IPS DF 4.7 (cell line): ENCODE measurements around the gene PTGIS.
"Not testable (repeated sequence)": the region's sequence is repeated elsewhere in the genome, so short reads cannot be mapped to it uniquely, and the experiment has no call there.

Experiments
- DNase-seq: peaks from one replicate; pipeline ENCODE4 v3.0.0-alpha.2; 2013; ENCODE audit warnings: low spot score; ENCODE audit errors: extremely low read depth

The PTGIS gene

DNA sequence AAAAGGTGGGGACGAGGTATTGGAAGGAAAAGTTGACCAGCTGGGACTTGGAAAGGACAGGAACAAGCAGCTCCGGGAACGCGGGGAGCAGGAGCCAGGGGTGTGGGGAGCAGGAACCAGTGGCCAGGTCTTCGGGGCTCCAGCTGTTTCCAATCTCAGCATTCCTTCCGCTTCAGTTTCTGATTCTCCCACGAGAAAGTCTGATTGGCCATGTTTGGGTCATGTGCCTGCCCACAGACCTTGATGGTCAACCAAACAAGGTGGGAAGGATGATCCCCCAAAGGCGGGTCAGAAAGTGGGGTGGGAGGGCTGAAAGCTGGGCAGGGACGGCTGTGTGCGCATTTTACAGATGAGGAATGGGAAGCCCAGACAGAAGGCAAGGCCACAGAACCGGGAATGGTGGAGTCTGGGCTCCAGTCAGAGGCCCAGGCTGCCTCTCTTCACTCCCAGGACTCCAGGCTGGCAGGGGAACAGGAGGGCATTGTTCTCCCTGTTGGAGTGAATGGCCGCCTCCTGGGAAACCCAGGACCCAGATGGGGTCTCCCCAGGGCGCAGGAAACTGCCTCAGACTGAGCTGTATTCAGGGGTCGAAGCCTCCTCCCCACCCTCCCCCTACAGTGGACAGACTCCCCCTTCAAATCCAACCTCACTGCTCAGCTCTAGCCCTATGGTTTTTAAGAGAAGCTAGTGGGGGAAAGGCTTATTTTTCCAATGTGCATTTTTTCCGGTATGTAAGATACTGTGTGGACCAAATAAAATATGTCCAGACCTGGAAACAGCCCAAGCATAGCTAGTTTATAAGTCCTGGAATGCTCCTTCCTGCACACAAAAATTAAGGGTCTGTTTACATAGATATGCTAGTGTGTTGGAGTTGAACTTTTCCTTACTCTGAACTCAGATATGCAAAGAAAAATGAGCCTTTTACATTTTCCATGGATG lies 12.2 kb upstream of the PTGIS start:
- no peak for DNase-seq

DNA sequence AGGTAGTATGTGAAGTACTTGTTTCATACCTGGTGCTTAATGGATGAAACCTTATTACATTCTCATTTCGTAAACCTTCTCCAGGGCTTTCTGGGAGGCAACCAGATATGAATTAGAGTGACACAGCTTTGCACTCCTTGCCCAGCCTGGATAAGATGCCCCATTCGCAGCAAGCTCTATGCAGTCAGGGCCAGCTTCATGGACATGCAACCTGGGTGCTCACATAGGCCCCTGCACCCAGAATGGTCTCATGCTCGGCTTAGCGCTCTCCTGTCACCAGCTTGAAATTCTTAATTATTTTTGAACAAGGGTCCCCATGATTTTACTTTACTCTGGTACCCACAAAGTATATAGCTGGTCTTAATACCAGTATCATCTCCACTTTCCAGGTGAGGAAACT lies 11.3 kb upstream of the PTGIS start:
- DNase-seq = no peak

DNA sequence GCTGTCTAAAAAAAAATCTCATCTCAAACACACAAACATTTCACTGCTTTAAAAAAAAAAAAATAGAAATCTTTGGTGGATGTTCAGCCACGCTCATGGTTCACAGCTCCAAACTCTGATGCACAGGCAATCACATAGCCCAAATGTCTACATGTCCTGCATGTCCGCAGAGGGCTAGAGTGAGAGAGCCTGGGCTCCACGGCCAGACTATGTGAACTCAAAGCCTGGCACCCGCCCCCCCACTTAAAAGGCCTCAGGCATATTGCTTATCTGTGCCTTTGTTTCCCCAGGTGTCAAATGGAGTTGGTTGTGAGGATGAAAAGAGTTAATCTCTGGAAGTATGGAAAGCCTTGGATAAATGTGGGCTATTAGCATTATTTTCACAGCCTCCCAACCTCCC lies 10.5 kb upstream of the PTGIS start:
- DNase-seq = no peak

DNA sequence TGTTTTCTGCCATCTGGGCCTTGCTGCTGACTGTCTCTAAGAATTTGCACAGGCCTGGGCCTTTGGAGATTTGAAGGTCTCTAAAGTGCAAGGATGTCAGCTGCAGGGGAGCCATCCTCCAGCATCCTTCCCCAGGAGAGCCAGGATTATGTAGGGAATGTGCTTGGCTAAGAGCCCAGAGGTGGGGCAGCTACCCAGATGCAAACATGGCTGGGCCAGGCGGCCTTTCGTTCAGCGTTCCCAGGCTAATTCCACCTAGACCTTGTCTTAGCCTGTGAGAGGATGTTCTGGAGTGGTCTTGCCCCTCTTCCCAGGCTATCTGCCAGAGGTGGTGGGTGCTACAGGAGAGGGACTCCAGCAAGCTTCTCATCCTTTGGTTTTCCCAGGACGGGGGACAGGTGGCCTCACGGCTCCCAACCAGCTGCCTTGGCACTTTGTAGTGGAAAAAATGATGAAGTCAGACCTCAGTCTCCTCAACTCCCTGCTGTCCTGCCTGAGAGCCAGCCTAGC lies 7.7 kb upstream of the PTGIS start:
- no peak for DNase-seq

DNA sequence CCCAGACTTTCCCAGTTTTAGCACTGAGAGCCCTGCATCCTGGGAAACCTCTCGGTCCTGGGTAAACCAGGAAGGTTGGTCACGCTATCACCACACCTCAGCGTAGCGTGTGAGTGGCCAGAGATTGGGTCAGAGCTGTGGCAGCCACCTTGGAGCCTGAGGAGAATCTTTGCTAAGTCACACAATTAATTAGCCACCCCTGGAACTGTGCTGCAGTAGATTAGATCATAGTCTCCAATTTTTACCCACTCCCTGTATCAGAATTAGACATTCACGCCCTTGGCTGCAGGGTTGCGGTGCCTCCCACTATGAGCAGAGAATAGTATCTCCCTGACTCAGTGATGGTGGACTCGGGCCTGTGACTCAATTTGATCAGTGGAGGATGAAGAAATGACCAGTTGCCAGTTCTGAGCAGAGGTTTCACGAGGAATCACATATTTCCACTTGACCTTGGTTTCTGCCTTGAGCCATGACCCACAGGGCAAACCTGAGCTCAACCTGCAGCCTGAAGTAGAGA lies 6.0 kb upstream of the PTGIS start:
- no peak for DNase-seq

DNA sequence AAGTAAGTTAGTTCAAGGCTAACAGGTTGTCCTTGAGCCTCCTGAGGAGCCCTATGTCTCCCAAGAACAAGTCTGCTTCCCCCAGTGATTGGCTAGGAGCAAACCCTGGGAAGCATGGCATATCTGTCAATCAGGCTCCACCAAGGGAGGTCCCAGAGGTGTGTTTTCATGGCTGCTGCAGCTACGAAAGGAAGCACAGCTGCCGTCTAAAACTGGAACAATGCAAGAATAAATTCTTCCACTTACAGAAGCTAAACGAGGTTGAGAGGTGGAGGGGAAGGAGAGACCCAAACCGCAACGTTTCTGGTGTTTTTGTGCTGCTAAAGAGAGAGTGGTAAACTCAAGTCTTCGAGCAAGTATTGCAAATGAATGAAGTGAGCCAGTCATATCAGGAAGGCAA lies 4.9 kb upstream of the PTGIS start:
- DNase-seq = no peak

DNA sequence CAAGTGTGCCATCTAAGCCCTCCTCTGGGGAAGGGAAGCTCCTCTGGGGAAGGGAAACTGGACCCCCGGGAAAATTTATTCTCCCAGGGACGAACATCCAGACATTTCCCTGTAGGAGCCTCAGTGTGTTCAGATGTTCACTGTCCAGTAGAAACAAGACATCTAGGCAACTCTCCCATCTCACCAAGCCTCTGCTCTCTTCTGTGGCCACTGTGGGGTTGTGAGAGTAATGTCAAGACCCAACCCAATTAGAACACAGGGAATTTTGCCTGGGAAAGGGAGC lies 3.6 kb upstream of the PTGIS start:
- no peak for DNase-seq

DNA sequence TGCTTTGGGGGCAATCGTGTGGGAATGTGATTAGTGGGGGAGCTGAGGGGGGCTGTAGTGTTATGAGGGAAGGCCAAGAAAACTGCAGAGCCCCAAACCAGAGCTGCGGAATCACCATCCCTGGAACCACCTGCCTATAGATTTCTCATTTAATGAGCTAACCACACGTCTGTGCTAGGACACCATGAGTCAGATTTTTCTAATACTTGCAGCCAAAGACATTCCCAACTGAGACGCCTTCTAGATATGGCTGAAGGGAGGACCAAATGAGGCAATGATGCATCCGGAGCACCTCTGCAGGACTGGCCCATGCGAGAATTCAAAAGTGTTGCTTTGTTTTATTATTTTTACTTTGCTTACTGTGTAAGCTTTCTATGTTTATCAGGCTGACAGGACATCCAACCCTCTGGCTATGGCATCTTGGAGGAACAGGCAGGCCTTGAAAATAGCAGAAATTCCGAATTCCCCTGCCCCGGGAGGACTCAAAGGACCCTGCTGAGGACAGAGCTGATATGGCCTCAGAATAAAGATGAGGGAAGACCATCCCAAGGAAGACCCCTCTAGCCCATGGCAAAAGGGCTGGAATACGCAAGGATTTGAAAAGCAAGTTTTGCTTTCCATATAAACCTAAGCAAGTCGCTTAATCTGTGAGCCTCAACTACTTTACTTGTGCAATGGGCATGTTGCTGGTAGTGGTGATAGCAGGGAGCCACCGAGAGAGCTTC lies 3.1 kb upstream of the PTGIS start:
- no peak for DNase-seq

DNA sequence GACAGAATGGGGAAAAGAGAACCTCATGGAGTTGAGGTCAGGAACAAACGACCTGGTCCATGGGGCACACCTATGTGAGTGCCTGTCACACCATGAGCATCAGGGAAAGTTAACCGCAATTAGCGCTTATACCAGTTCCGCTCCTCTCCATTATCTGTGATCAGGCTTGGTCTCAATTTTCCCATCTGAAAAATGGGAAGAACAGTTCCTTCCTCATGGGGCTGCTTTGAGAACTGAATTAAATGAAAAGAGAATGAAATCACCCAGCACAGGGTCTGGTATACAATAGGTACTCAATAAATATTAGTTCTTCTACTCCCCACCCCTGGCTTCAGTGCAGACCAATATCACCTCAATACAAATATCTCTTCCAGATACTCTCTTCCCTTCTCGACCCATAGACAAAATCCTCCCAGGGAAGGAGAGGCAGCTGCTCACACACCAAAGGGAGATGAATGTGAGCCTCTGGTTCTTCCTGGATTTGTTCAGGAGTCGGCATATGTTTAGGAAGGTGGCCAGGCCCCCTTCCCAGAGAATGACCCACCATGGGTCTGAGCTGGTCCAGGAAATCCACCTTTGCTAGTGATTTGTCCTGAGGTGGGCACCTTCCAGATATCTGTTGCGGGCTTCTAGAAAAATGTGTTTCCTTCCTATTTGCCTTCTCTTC lies 2.4 kb upstream of the PTGIS start:
- no peak for DNase-seq

DNA sequence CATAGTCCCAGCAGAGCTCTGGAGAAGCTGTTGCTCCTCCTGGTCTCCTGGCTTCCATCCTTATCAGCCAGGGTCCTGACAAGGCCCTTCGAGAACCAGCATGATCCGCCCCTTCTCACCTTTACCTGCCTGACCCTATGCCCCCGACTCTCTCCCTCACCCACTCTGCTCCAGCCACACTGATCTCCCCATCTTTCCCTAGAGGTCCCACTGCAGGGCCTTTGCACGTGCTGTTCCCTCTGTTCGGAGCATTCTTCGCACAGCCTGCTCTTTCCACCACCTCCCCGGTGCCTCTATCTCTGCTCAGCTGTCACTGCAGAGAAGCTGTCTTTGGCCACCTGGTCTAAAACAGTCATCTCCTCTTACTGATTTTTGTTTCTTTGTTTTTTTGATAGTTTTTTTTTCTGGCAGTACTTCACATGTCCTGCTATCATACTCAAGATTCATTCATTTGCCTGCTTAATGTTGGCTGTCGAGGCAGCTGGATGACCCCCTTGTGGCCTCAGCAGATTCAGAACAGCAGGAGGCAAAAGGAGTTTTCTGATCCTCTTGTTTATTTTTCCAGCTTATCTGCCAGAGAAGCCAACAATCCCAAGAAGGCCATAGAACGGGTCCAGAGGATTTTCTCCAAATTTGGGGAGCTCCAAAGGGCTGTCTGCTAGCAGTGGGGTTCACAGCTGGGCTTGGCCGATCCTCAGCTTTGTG lies 1.6 kb upstream of the PTGIS start:
- no peak for DNase-seq

DNA sequence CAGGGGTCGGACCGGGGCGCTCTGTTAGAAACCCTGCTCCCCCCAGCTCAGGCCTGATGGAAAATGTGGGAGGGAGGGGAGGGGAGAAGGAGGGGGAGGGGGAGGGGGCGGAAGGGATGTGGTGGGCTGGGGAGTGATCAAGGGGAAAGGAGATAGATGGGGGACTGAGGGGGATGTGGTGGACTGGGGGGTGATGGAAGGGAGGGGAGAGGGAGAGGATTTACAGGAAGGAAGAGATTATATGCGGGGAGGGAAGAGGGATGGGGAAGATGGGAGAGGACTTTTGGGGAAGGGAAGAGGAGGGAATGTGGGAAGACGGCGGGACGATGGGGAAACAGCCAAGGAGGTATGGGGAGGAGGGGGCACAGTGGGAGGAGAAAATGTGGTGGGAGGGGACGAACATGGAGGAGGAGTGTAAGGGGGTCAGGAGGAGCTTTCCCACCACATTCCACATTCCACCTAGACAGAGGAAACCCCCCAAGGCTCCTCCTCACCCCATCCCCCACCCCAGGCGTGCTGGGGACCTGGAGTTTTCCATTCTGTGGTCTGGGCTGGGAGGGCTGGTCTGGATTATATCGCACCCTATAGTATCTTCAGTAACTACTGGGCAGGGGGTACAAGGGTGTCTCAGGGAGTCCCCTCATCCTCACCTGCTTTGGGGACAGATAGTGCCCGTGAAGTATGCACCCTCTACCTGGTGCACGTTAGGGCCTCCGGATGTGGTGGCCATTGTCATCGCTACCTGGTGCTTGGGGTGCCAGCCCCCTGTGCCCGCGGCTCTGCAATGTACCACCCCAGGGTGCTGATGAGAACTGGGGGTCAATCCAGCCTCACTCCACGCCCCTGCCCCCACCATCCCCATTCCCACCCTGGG lies 578 bp upstream of the PTGIS start:
- DNase-seq = peak; percentile 87

DNA sequence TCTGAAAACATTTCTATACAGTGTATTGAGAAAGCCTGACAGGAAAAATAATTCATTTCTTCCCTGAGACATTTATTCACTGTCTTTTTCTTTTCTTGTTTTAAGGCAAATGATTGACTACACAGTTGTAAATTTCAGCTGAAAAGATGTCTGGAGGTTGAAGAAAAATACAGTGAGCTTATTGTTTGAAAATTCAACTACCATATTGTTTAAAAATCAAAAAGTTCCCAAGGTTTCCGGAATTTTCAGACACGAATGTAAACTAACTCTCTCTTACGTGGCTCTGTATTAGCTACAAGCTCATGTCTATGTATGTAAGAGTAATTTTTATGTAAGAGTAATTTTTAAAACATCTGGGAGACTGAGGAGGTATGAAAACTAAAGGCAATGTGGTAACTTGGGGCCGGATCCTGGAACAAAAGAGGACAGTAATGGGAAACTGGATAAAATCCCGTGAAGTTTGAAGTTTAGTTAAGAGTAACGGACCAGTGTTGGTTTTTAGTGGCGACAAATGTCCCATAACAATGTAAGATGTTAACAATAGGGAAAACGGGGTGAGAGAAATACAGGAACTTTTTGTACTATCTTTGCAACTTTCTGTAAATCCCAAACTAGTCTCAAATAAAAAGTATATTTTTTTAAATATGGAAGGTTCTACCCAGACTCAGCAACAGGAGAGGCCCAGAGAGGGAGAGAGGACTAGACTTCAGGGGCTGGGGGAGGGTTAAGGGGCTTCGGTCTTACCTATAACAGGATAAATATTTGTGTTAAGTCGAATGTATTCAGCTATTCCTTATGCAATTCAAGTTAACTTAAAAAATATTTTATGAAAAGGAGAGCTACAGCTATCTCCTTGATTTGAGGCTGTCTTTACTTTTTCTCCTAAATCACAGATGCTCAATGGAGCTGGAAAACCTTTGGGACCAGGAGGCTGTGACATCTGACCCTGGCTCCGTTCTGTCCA lies 1.3 kb downstream of the PTGIS start:
- no peak for DNase-seq

DNA sequence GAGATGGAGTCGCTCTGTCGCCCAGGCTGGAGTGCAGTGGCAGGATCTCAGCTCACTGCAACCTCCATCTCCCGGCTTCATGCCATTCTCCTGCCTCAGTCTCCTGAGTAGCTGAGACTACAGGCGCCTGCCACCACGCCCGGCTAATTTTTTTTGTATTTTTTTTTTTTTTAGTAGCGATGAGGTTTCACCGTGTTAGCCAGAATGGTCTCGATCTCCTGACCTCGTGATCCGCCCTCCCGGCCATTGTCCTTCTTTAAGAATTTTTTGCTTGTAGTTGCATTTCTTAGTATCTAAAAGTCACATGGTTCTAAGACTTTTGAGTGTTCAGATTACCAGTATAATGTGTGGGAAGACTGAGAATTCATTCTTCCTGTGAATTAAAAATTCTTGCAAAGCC lies 2.9 kb downstream of the PTGIS start:
- not testable (repeated sequence) for DNase-seq

DNA sequence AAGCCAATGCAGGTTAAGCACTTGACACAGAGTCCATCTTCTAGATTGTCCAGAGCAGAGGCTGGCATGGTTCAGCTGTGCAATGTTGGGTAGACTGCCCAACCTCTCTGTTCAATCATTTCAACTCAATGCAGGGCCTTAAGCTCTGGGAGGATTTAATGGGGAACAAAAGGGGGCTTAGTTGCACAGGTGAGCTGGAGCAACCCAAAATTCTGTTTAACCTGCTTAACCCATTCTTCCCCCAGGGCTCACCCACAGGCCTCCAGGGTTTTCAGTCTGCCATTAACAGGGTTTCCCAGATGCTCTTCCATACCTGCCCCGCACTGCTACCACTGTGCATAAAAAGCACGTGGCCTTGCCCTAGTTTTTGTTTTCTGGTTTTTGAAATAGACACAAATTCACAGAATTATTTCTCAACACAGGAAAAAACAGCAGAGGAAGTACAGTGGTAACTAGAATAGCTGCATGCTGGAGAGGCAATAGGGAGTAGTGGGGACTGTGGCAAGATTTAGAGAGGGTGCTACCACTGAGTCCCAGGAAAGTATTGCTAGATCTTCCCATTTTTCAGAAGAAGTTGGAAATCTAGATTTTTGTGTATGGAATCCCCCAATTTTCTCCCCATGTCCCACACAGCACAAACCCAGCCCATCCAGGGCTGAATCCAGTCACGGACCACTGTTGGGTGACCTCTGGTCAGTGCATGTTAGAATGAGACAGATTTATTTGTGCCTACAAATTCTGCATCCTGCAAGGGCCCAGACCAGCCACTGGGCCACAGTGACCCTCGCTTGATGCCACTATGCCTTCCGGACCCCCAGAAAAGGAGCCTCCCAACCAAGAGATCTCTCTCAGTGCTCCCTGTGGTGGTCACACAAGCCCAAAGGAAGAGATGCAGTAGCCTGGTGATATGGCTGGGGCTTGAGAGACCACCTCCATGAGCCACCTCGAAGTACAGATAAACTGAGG lies 4.6 kb downstream of the PTGIS start:
- no peak for DNase-seq

DNA sequence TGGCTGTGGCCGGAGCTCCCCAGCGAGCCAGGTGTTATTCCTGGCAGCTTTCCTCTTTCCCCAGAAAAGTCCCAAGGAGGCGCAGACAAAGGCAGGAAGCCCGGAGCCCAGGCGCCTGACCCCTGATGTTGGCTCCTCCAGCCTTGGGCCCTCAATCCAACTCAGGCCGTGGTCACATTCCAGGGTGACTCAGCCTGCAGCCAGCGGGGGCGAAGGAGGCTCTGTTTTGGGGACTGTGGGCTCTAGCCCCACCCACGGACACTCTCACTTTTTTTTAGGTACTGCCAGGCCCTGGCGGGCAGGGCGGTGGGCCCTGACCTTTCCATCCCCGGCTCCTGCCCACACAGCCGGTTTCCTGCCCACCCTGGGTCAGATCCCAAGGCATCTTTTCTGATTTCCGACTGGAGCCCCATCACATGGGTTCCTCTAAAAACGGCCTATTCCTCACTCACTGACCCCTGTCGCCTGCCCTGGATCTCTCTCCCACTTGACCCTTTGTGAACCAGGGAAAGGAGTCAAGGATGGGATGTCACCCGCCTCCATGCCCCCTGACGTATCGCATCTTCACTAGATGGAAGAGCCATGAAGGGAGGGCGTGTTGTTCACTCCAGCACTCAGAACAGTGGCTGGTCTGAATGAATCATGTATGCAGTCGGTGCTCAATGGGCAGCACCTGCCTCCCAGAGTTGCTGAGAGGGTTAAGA lies 5.5 kb downstream of the PTGIS start:
- DNase-seq = no peak

DNA sequence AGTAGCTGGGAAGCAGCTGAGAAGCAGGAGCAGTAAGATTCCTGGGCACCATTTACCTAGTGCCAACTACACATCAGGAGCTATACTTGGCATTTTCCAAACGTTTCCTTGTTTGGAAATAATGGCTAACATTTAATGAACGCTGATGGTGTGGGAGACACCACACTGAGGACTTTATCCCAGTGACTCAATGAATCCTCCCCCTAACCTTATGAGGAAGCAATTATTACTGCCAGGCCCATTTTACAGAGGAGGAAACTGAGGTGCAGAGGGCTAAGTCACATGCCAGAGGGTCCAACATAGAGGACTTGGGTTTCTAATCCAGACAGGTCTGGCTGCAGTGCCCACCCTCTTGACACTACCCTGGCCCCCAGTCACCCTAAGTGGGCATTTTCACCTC lies 6.1 kb downstream of the PTGIS start:
- DNase-seq = no peak

DNA sequence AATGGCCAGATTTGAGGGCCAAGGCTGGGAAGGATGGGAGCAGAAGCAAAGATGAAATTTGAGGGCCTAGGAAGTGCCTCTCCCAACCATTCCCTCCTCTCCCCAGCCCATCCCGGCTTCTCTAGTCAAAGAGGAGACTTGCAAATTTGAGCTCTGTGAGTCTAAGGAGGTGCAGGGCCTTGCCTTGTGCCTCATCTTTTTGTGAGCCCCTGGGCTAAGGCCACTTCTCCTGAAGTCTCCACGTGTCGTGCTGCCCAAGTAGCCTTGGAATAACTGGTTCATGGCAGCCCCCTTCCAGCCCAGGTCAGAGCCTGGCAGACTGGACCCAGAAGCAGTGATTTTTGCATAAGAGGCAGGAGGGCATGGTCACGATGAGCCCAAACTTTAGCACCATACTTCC lies 6.7 kb downstream of the PTGIS start:
- no peak for DNase-seq
